KOPT-K1 (cell line): ENCODE data around the gene FAM193B.
"Not testable (repeated sequence)": the region's sequence is repeated elsewhere in the genome, so short reads cannot be mapped to it uniquely, and the experiment has no call there.

Experiments
- H3K27ac ChIP-seq: fragments of 200-600 bp; sonication (generic); 2 replicates; pipeline ENCODE4 v1.5.1; 2016; ENCODE audit warnings: antibody characterized with exemption, mild to moderate bottlenecking, low read depth, low read length; ENCODE audit not compliant: poor library complexity, severe bottlenecking
- H3K36me3 ChIP-seq: fragments of 200-600 bp; sonication (generic); 2 replicates; pipeline ENCODE4 v1.5.1; 2017; ENCODE audit warnings: antibody characterized with exemption, mild to moderate bottlenecking, low read length, moderate library complexity; ENCODE audit not compliant: insufficient read depth
- H3K9me3 ChIP-seq: fragments of 200-600 bp; sonication (generic); 2 replicates; pipeline ENCODE4 v1.5.1; 2017; ENCODE audit warnings: antibody characterized with exemption, low read length, mild to moderate bottlenecking; ENCODE audit not compliant: insufficient read depth, poor library complexity, severe bottlenecking

FAM193B gene

DNA sequence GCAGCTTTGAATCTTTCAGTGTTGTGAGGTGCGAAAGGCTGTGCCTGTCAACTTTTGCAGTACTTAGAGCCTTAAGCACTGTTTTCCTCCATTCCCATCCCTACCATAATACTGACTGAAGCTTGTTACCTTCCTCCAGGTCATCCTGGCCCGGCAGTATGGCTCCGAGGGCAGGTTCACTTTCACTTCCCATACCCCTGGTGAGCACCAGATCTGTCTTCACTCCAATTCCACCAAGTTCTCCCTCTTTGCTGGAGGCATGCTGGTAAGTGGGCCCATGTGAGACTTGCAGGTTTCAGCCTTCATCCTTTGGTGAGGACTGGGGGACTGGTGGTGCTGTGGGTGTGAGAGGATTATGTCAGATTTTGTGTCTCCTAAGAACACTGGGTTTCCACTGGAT is 39.1 kb upstream of the FAM193B start:
- H3K27ac ChIP-seq = no peak overlapping the region
- peaks cover 2% of the 10 kb centered on the region for H3K9me3 ChIP-seq
- peaks cover 36% of the 10 kb centered on the region for H3K36me3 ChIP-seq

DNA sequence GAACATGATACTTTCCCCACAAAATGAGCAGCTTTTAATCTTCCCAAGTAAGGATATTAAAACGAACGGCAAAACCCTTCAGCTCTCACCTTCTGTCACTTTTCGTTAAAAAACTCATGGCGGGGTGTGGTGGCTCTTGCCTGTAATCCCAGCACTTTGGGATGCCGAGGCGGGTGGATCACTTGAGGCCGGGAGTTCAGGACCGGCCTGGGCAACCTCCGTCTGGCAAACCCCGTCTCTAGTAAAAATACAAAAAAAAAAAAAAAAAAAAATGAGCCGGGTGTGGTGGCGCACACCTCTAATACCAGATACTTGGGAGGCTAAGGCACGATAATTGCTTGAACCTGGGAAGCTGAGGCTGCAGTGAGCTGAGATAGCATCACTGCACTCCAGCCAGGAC is 38.5 kb upstream of the FAM193B start:
- peaks cover 5% of the 10 kb centered on the region for H3K9me3 ChIP-seq
- peak overlapping the region; percentile 78 for H3K27ac ChIP-seq
- peaks cover 36% of the 10 kb centered on the region for H3K36me3 ChIP-seq

DNA sequence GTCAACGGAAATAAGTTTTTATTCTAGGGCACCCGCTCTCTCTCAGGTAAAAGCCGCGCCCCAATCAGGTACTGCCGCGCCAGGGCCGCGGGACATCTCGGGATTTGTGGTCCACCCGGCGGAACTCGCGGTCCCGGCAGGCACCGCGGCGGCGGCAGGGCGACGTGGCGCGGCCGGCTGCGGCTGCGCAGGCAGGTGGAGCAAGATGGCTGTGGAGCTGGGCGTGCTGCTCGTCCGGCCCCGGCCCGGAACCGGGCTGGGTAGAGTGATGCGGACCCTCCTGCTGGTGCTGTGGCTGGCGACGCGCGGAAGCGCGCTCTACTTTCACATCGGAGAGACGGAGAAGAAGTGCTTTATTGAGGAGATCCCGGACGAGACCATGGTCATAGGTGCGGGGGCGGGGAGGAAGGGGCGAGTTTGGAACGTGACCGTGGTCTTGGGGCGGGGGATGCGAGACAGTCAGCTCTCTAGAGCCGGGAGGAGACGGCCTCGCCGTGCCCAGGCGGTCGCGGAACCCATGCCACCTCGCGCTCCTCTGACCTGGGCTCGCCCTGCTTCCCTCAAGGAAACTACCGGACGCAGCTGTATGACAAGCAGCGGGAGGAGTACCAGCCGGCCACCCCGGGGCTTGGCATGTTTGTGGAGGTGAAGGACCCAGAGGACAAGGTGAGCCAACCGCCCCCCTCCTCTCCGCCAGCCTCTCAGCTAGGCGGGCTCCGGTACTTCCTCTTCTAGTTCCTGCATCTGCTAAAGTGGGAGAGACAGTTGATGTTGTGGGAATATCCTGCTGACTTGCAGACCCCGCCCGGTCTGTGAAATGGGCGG is 37.9 kb upstream of the FAM193B start, which contains the start of gene TMED9:
Gene TMED9, plus strand, starts transcription at position 194 of the 825 bp plus-strand sequence. Its CDS starts 12 bp downstream, at position 206.
- Histone ChIP-seq H3K36me3 (peaks cover 36% of the 10 kb centered on the region), H3K9me3 (peaks cover 5% of the 10 kb centered on the region), H3K27ac (peak within 1 kb of the TSS; percentile 78)

DNA sequence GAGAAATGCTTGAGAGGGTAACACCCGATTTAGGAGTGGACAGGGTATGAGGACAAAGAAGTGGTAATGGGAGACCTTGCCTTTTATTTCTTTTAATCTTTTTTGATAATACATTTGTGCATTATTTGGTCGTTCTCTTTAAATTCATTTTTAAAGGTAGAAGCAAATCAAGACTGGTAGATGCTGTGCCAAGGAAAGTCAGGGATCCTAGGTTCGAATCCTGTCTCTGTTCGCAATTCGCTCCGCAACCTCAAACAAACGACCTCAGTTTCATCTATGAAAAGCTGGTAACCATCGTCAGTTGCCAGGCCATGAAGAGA is 37.3 kb upstream of the FAM193B start:
- Histone ChIP-seq H3K27ac (no peak overlapping the region), H3K9me3 (peaks cover 5% of the 10 kb centered on the region), H3K36me3 (peaks cover 35% of the 10 kb centered on the region)

DNA sequence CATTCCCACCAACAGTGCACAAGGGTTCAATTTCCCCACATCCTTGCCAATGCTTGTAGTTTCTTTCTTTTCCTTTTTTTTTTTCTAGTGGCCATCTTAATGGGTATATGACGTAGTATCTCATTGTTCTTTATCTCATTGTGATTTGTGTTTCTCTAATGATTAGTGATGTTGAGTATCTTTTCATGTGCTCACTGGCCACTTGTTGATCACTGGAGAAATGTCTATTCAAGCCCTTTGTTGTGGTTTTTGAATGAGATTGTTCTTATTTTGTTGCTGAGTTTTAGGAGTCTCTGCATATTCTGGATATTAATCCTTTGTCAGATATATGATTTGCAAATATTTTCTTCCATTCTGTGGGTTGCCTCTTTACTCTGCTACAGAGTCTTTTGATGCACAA is 36.0 kb upstream of the FAM193B start:
- Histone ChIP-seq H3K36me3 (peaks cover 22% of the 10 kb centered on the region), H3K9me3 (peaks cover 5% of the 10 kb centered on the region), H3K27ac (no peak overlapping the region)

DNA sequence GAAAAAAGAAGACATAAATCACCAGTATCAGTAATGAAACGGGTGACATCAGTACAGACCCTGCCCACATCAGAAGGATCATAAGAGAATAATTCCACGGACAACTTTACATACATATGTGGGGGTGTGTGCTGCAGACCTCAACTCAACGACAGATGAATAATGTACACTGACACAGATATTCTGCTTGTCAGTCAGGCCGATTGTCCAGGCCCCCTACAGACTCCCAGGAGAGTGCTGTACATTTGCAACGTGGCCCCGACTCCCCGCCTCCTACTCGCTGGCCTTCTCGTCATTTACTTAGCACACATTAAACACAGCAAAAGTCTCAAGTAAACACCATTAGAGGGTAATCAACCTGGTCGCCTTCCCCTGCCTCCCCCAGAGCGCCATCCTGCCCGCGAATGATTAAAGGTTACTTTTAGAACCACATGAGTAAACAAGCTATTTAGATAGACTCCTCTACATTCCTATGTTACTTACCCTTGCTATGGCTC is 34.1 kb upstream of the FAM193B start:
- peaks cover 3% of the 10 kb centered on the region for H3K36me3 ChIP-seq
- peaks cover 5% of the 10 kb centered on the region for H3K9me3 ChIP-seq
- no peak overlapping the region for H3K27ac ChIP-seq

DNA sequence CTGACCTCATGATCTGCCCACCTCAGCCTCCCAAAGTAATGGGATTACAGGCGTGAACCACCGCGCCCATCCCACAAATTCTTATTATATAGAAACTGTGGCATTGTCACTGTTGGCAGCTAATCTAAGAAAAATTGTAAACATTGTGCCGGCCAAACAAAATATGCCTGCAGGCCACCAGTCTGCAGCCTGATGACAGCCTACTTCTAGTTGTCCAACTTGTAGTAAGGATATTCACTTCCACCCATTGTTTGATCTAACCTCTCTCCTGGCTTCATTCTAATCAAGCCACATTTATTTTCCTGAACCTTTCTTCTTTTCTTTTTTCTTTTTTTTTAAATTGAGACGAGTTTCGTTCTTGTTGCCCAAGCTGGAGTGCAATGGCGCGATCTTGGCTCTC is 24.0 kb upstream of the FAM193B start:
- Histone ChIP-seq H3K27ac (no peak overlapping the region), H3K9me3 (no peaks in the 10 kb centered on the region), H3K36me3 (no peaks in the 10 kb centered on the region)

DNA sequence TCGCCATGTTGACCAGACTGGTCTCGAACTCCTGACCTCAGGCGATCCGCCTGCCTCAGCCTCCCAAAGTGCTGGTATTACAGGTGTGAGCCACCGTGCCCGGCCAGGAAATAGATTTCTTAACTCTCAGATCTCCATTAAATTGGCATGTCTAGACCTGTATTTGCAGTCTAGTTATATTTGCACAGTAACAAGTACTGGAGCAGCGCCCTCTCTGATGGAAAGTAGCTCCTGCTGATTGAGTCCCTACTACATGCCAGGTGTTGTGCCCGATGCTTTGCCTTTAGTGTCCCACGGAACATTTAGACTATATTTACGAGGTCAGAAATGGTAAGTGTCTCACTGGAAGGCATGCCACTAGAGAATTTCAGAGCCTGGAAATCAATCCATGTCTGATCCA is 21.8 kb upstream of the FAM193B start:
- Histone ChIP-seq H3K27ac (no peak overlapping the region), H3K9me3 (no peaks in the 10 kb centered on the region)

DNA sequence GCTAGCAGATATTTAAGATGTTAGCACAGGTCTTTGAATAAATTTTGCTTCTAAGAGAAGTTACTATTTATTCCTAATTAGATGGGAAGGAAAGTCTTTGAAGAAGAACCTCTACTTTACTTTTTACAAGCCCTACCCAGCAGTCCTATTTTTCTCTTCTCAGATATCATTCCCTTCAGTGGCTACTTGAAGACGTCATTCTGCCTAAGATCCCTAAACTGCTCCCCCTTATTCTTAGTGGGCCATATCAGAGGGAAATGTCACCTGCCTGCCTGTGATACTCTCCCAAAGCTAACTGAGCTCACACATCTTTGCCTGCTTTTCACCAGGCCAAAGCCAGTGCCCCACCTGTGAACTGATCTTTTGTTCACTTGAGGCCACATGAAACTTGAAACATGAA is 21.1 kb upstream of the FAM193B start:
- no peaks in the 10 kb centered on the region for H3K36me3 ChIP-seq
- H3K9me3 ChIP-seq = no peaks in the 10 kb centered on the region
- no peak overlapping the region for H3K27ac ChIP-seq

More for the DNA sequence above, 21.8 kb upstream of the FAM193B start:
- H3K36me3 ChIP-seq = no peaks in the 10 kb centered on the region

DNA sequence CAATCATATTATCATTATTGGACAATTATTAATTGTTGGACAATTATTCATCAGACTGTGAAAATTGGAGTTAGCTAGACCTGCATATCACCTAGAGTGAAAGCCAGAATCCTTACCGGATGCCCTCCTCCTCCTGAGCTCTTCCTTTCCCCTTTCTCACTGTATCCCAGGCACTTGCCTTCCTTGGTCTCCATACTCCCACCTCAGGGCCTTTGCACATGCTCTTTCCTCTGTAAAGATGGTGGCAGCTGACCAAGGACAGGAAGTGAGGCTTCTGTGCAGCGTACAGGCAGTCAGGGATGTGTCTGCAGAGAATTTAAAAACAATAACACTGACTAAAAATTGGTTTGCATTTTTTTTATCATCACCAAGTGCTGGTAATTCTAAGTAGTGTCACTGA is 15.5 kb upstream of the FAM193B start:
- H3K9me3 ChIP-seq = no peaks in the 10 kb centered on the region
- no peaks in the 10 kb centered on the region for H3K36me3 ChIP-seq
- H3K27ac ChIP-seq = no peak overlapping the region

DNA sequence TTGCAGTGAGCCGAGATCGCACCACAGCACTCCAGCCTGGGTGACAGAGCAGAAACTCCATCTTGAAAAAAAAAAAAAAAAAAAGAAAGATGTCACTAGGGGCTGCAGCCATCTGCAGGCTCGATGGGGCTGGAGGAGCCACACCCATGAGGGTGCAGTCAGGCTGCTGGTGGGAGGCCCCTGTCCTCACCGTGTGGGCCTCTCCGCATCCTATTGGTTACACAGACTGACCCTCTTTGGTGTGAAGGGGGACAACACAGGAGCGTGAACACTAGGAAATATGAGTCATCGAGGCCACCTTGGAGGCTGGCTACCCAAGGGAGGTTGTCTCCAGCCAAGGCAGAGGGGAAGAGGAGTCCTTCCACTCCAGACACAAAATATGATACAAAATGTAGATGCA is 14.0 kb upstream of the FAM193B start:
- Histone ChIP-seq H3K9me3 (no peaks in the 10 kb centered on the region), H3K27ac (no peak overlapping the region), H3K36me3 (no peaks in the 10 kb centered on the region)

DNA sequence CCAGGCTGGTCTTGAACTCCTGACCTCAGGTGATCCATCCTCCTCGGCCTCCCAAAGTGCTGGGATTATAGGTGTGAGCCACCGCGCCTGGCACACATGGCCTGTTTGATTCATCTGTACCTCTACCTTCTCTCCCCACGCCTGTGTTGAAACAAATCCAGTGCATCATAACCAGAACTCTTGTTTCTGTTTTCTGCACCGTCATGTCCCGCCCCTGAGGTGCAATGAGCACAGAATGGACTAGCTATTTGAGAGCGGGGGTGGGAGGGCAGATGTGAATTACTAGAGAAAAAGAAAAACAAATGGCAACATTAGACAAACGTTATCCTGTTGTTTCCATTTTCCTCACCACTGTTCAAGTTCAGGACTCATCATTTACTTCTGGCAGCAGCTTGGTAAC is 10.7 kb upstream of the FAM193B start:
- Histone ChIP-seq H3K36me3 (no peaks in the 10 kb centered on the region), H3K9me3 (peaks cover 3% of the 10 kb centered on the region), H3K27ac (no peak overlapping the region)

DNA sequence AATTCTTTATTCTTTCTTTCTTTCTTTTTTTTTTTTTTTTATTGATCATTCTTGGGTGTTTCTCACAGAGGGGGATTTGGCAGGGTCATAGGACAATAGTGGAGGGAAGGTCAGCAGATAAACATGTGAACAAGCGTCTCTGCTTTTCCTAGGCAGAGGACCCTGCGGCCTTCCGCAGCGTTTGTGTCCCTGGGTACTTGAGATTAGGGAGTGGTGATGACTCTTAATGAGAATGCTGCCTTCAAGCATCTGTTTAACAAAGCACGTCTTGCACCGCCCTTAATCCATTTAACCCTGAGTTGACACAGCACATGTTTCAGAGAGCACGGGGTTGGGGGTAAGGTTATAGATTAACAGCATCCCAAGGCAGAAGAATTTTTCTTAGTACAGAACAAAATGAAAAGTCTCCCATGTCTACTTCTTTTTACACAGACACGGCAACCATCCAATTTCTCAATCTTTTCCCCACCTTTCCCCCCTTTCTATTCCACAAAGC is 5.1 kb upstream of the FAM193B start:
- not testable (repeated sequence) for H3K36me3 ChIP-seq, H3K9me3 ChIP-seq, H3K27ac ChIP-seq

DNA sequence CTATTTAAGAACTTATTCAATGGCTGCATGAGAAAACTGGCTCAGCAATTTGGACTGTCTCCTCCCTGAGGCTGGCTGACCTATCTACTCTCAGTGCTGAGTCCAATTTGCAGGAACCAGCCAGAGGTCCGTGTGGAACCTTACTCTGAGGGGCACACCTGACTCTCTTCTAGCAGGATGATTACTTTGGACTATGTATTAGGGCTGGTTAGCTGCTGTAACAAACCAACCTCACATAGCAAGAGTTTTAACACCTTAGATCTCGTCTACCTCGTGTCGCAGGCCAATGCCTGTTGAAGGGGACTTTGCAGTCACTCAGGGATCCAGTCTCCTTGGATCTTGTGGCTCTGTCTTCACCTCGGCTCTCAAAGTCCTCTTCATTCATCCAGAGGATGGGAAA is 3.4 kb upstream of the FAM193B start:
- no peak overlapping the region for H3K27ac ChIP-seq
- H3K9me3 ChIP-seq = peaks cover 3% of the 10 kb centered on the region
- H3K36me3 ChIP-seq = 0 out of 2 replicates have a peak, but pooled peaks cover 3% of the 10 kb centered on the region

DNA sequence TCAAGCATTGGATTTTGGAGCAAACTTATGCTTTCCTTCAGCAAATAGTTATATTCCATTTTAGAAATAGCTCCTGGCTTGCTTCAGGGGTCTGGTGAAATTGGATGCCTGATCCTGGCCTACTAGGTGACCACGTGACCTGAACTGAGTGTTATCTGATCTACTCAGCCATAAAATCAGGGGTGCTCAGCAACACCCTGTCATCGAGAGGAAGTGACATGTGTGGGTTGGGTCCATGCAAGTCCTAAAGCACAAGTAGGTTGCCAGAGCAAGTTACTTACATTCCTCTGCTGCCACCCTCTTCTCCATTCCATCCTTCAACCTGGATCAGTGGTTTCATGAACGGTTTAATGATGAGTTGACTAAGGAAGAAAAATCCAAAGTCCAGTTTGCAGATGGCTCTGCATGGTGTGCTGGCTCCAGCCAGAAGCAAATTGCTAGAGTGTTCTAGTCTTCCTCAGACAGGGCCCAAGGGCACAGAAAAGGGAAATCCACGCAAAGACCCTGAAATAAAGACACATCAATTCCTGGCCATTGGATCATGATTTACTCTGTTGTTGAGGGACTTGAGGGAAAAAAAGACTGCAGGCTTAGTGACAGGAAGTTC is 2.8 kb upstream of the FAM193B start:
- no peak overlapping the region for H3K27ac ChIP-seq

More for the DNA sequence above, 2.8 kb upstream of the FAM193B start:
- peaks cover 9% of the 10 kb centered on the region for H3K36me3 ChIP-seq
- peaks cover 3% of the 10 kb centered on the region for H3K9me3 ChIP-seq
